Right atrium auricular region (tissue), 2 donors: ENCODE data around the gene KIF3A. TPM values are rescaled to one million over a fixed set of nuclear protein-coding genes. Genes with fewer than 3 reads are reported as not detected.
A peak's percentile ranks its signal among the peaks of the same experiment; 100 is the strongest.

ENCODE experiments used
- DNase-seq: peaks from one replicate; pipeline ENCODE4 v3.0.0-alpha.2; 2019; ENCODE audit warnings: low spot score
- H3K27ac ChIP-seq, 2 donors: fragments of 200-600 bp; sonication (generic); 1 replicate in 1 of 2; 2 replicates in 1 of 2; pipeline ENCODE4 v1.5.1; 2016 to 2019
- H3K27me3 ChIP-seq, 2 donors: fragments of 200-600 bp; sonication (generic); one replicate each; pipeline versions ENCODE4 v1.5.1 to v1.6.0; 2017 to 2019
- H3K36me3 ChIP-seq: fragments of 200-600 bp; sonication (generic); one replicate; pipeline ENCODE4 v1.5.1; 2016
- H3K4me1 ChIP-seq, 2 donors: fragments of 200-600 bp; sonication (generic); one replicate each; pipeline versions ENCODE4 v1.5.1 to v1.6.0; 2017 to 2019
- H3K4me3 ChIP-seq, 2 donors: fragments of 200-600 bp; sonication (generic); 1 replicate in 1 of 2; 2 replicates in 1 of 2; pipeline ENCODE4 v1.5.1; 2017 to 2019; ENCODE audit warnings: mild to moderate bottlenecking in 1 of 2, moderate library complexity in 1 of 2
- H3K9me3 ChIP-seq, 2 donors: fragments of 200-600 bp; sonication (generic); one replicate each; pipeline ENCODE4 v1.5.1; 2019
- total RNA-seq, 2 donors: library from RNA; depleted of rRNA; stranded (reverse); fragments of >200 nt; gene quantifications; one replicate each; pipeline ENCODE4 v1.1.0, GENCODE V29; 2016
- TF ChIP-seq, protein P1 (sequence below), 2 donors: fragments of 200-600 bp; sonication (generic); IDR thresholded peaks; one replicate each; pipeline ENCODE4 v1.5.1; 2019; ENCODE audit warnings: antibody characterized with exemption in 2 of 2

The KIF3A gene
- total RNA-seq, 2 donors from 2014 or later, result 5.6 to 7.2 TPM

GRCh38 chr5:132659598-132660493, 77.5 kb downstream of the KIF3A start:
- Histone ChIP-seq H3K27ac (no peak overlapping the region), H3K27me3 (peaks cover 0 to 10% of the 10 kb centered on the region in 2 donors), H3K4me3 (no peak overlapping the region), H3K36me3 (no peaks in the 10 kb centered on the region), H3K9me3 (no peaks in the 10 kb centered on the region), H3K4me1 (peaks cover 0 to 13% of the 10 kb centered on the region in 2 donors)
- no peak for DNase-seq
- TF ChIP-seq, protein P1, sequence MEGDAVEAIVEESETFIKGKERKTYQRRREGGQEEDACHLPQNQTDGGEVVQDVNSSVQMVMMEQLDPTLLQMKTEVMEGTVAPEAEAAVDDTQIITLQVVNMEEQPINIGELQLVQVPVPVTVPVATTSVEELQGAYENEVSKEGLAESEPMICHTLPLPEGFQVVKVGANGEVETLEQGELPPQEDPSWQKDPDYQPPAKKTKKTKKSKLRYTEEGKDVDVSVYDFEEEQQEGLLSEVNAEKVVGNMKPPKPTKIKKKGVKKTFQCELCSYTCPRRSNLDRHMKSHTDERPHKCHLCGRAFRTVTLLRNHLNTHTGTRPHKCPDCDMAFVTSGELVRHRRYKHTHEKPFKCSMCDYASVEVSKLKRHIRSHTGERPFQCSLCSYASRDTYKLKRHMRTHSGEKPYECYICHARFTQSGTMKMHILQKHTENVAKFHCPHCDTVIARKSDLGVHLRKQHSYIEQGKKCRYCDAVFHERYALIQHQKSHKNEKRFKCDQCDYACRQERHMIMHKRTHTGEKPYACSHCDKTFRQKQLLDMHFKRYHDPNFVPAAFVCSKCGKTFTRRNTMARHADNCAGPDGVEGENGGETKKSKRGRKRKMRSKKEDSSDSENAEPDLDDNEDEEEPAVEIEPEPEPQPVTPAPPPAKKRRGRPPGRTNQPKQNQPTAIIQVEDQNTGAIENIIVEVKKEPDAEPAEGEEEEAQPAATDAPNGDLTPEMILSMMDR (IDR thresholded peaks at IDR 0.05), result no peak

- DNase-seq, result no peak
- TF ChIP-seq, protein P1 (IDR thresholded peaks at IDR 0.05), result no peak
- no peaks in the 10 kb centered on the region for H3K9me3 ChIP-seq
- no peaks in the 10 kb centered on the region for H3K36me3 ChIP-seq
- H3K27me3 ChIP-seq, result peaks cover 4 to 10% of the 10 kb centered on the region in 2 donors
- no peak overlapping the region for H3K4me3 ChIP-seq
- H3K4me1 ChIP-seq, result peaks cover 0 to 13% of the 10 kb centered on the region in 2 donors
- H3K27ac ChIP-seq, result no peak overlapping the region
Observed at GRCh38 chr5:132658381-132659302, 78.7 kb downstream of the KIF3A start.

- Histone ChIP-seq H3K9me3 (no peaks in the 10 kb centered on the region), H3K4me3 (no peak within 1 kb of the TSS), H3K4me1 (peaks cover 0 to 13% of the 10 kb centered on the region in 2 donors), H3K27ac (no peak within 1 kb of the TSS), H3K27me3 (peaks cover 4 to 10% of the 10 kb centered on the region in 2 donors), H3K36me3 (no peaks in the 10 kb centered on the region)
- TF ChIP-seq, protein P1 (IDR thresholded peaks at IDR 0.05), result no peak
- DNase-seq, result no peak
Observed at GRCh38 chr5:132657676-132658380, 79.5 kb downstream of the KIF3A start, which contains the start of gene IL13. Gene IL13, plus strand, starts transcription at chr5:132658173. Its CDS starts 14 bp downstream, at chr5:132658187.

DNA sequence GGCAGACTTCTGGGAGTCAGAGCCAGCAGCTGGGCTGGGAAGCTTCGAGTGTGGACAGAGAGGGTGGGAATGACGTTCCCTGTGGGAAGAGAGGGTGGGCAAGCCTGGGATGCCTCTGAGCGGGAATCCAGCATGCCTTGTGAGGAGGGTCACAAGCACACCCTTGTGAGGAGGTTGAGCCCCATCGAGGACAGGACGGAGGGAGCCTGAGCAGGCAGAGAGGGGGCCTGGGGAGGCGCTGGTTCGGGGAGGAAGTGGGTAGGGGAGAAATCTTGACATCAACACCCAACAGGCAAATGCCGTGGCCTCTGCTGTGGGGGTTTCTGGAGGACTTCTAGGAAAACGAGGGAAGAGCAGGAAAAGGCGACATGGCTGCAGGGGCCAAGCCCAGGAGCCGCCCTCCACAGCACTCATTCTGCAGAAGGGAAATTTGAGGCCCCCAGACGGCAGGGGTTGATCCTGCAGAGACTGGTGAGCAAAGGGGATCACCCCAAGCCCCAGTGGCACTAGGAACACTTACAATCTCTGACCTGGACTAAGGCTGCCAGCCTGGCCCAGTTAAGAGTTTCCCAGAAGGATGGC, 80.5 kb downstream of the KIF3A start:
- Histone ChIP-seq H3K4me3 (peak overlapping the region in 1 of 2 donors; percentile 48), H3K4me1 (peaks cover 0 to 13% of the 10 kb centered on the region in 2 donors), H3K36me3 (no peaks in the 10 kb centered on the region), H3K27me3 (peaks cover 4 to 10% of the 10 kb centered on the region in 2 donors), H3K9me3 (no peaks in the 10 kb centered on the region), H3K27ac (no peak overlapping the region)
- DNase-seq, result no peak
- TF ChIP-seq, protein P1 (IDR thresholded peaks at IDR 0.05), result no peak
